T-cell (primary cell): ENCODE results near the gene FAM187B. TPM values are rescaled to one million over a fixed set of nuclear protein-coding genes. Genes with fewer than 3 reads are reported as not detected.

ENCODE experiments used
- ATAC-seq, 4 experiments: fragments of 200-7000 bp in 3 of 4; fragments of 150-1000 bp in 1 of 4; cut with Tn5 transposase; replicated peaks in 1 of 4; 1 replicate in 3 of 4; 2 replicates in 1 of 4; pipeline ENCODE4 v1.10.0; 2021; ENCODE audit warnings: moderate library complexity in 3 of 4, mild to moderate bottlenecking in 2 of 4, moderate number of reproducible peaks in 1 of 4
- CTCF ChIA-PET, 2 donors: fragments of 300-600 bp; sonication (Branson Sonifier 250); formaldehyde crosslinking; loops; one replicate each; lab custom pipeline; 2022; ENCODE audit warnings: antibody characterized with exemption in 2 of 2; lab: Charles Lee
- POLR2A ChIA-PET, 2 donors: fragments of 300-600 bp; sonication (Branson Sonifier 250); formaldehyde crosslinking; loops; one replicate each; lab custom pipeline; 2022; ENCODE audit warnings: antibody characterized with exemption in 2 of 2; lab: Charles Lee
- DNase-seq, 35 experiments: peaks; one replicate each; pipeline versions ENCODE4 v3.0.0 to v3.0.0-alpha.2; 2013 to 2023
- H3K27ac ChIP-seq: one replicate; pipeline ENCODE4 v1.5.1; 2013; ENCODE audit warnings: low read length
- H3K27me3 ChIP-seq, 2 experiments: replicated peaks in 1 of 2; 1 replicate in 1 of 2; 2 replicates in 1 of 2; pipeline versions ENCODE4 v1.6.1 to v1.7.0; 2013; ENCODE audit warnings: low read length in 1 of 2, mixed read lengths in 1 of 2; ENCODE audit not compliant: control insufficient read depth in 2 of 2, insufficient read depth in 2 of 2; ENCODE audit errors: extremely low read depth in 1 of 2
- H3K36me3 ChIP-seq, 2 donors: 1 replicate in 1 of 2; 2 replicates in 1 of 2; pipeline versions ENCODE4 v1.6.1 to v1.7.0; 2013; ENCODE audit warnings: low read length in 1 of 2; ENCODE audit not compliant: control insufficient read depth in 2 of 2, insufficient read depth in 1 of 2; ENCODE audit errors: extremely low read depth in 1 of 2
- H3K4me1 ChIP-seq, 2 experiments: 1 replicate in 1 of 2; 2 replicates in 1 of 2; pipeline versions ENCODE4 v1.6.1 to v1.7.0; 2013; ENCODE audit warnings: low read length in 2 of 2, mixed read lengths in 1 of 2; ENCODE audit not compliant: insufficient read depth in 2 of 2, control insufficient read depth in 1 of 2; ENCODE audit errors: extremely low read depth in 1 of 2
- H3K4me3 ChIP-seq, 2 donors: 1 replicate in 1 of 2; 2 replicates in 1 of 2; pipeline versions ENCODE4 v1.5.1 to v1.7.0; 2013; ENCODE audit warnings: mild to moderate bottlenecking in 2 of 2, low read length in 1 of 2, moderate library complexity in 1 of 2; ENCODE audit not compliant: control insufficient read depth in 1 of 2; ENCODE audit errors: extremely low read depth in 1 of 2
- H3K9me3 ChIP-seq: 2 replicates; pipeline ENCODE4 v1.7.0; 2013
- H3K27ac Mint-ChIP-seq, 2 donors: one replicate each; pipeline ENCODE4 v1.8.0; 2020 to 2021; ENCODE audit warnings: mild to moderate bottlenecking in 2 of 2, mixed read lengths in 2 of 2
- H3K27me3 Mint-ChIP-seq, 2 donors: one replicate each; pipeline ENCODE4 v1.8.0; 2021 to 2022; ENCODE audit warnings: mixed read lengths in 2 of 2
- H3K36me3 Mint-ChIP-seq: one replicate; pipeline ENCODE4 v1.8.0; 2021; ENCODE audit warnings: mixed read lengths
- H3K4me1 Mint-ChIP-seq, 3 donors: one replicate each; pipeline ENCODE4 v1.8.0; 2020 to 2022; ENCODE audit warnings: mixed read lengths in 3 of 3, mild to moderate bottlenecking in 1 of 3
- H3K4me3 Mint-ChIP-seq, 3 donors: one replicate each; pipeline ENCODE4 v1.8.0; 2020 to 2022; ENCODE audit warnings: mild to moderate bottlenecking in 3 of 3, mixed read lengths in 3 of 3, moderate library complexity in 3 of 3
- H3K9me3 Mint-ChIP-seq, 3 donors: one replicate each; pipeline ENCODE4 v1.8.0; 2020 to 2022; ENCODE audit warnings: mixed read lengths in 3 of 3
- WGBS: methylation state at CpG from one replicate; pipeline ENCODE4 v1.1.5; 2013; ENCODE audit warnings: missing lambda C conversion rate; ENCODE audit not compliant: insufficient coverage; 5-methylcytosine and 5-hydroxymethylcytosine counted together
- total RNA-seq, 35 experiments: library from RNA in 6 of 35; stranded (reverse) in 6 of 35; fragments of 120-200 nt in 1 of 35; gene quantifications; one replicate each; pipeline versions ENCODE4 v1.2.1 to v1.2.4 and lab custom pipeline; 2013 to 2026

The FAM187B gene
- total RNA-seq, 5 donors from 2014 or later (not counting 1 experiment from before 2014, with no cell fraction given) = not detected

DNA sequence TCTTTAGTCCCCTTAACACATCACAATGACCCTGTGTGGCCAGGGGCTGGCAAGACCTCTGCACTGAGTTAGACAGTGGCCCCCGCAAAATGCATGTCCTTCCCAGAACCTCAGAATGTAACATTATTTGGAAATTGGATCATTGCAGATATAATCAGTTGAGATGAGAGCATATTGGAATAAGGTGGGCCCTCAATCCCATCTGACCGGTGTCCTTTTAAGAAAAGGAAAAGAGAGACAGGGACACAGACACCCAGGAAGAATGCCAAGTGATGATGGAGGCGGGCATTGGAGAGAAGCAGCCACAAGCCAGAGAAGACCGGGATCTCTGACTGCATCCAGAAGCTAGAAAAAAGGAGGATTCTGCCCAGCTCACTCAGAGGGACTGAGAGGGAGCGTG lies 1.8 kb downstream of the FAM187B start:
- no peak for ATAC-seq
- Mint-ChIP-seq H3K27ac (no peak overlapping the region), H3K4me3 (no peak overlapping the region), H3K9me3 (no peaks in the 10 kb centered on the region), H3K27me3 (no peaks in the 10 kb centered on the region), H3K36me3 (no peaks in the 10 kb centered on the region), H3K4me1 (peaks cover 18 to 31% (median 23%) of the 10 kb centered on the region in 3 donors)
- Histone ChIP-seq H3K36me3 (no peaks in the 10 kb centered on the region), H3K4me3 (no peak overlapping the region), H3K4me1 (peaks cover 0 to 22% of the 10 kb centered on the region in 2 experiments), H3K27ac (no peak overlapping the region), H3K27me3 (peaks cover 0 to 2% of the 10 kb centered on the region in 2 experiments), H3K9me3 (no peaks in the 10 kb centered on the region)
- ChIA-PET CTCF (no interaction called here), POLR2A (no interaction called here)
- WGBS = 93% methylated on average over 5 of the region's 5 CpGs
- DNase-seq = peak in 1 of 35 experiments; percentile 6

- no peaks in the 10 kb centered on the region for H3K9me3 Mint-ChIP-seq
- POLR2A ChIA-PET = interaction anchor here in 1 of 2 donors (0.6 kb wide), 1 partner anchor 8 kb away, joined by 8 read pairs; no protein-coding TSS in a partner anchor
- DNase-seq = peak in 1 of 35 experiments; percentile 1
- no peak overlapping the region for H3K4me3 Mint-ChIP-seq
- H3K4me1 Mint-ChIP-seq = peaks cover 18 to 36% (median 26%) of the 10 kb centered on the region in 3 donors
- no peaks in the 10 kb centered on the region for H3K27me3 Mint-ChIP-seq
- Histone ChIP-seq H3K4me3 (no peak overlapping the region), H3K9me3 (no peaks in the 10 kb centered on the region), H3K4me1 (peaks cover 0 to 22% of the 10 kb centered on the region in 2 experiments), H3K36me3 (no peaks in the 10 kb centered on the region), H3K27me3 (peaks cover 0 to 2% of the 10 kb centered on the region in 2 experiments), H3K27ac (no peak overlapping the region)
- peak overlapping the region in 1 of 2 donors; percentile 39 for H3K27ac Mint-ChIP-seq
- H3K36me3 Mint-ChIP-seq = no peaks in the 10 kb centered on the region
- 87% methylated on average over 5 of the region's 6 CpGs for WGBS
- CTCF ChIA-PET = no interaction called here
- ATAC-seq = no peak
Measured at GRCh38 chr19:35225951-35226350, 2.6 kb downstream of the FAM187B start.

GRCh38 chr19:35224681-35225571 lies 3.6 kb downstream of the FAM187B start:
- Mint-ChIP-seq H3K27me3 (no peaks in the 10 kb centered on the region), H3K4me1 (peaks cover 18 to 43% (median 35%) of the 10 kb centered on the region in 3 donors), H3K27ac (no peak overlapping the region), H3K9me3 (no peaks in the 10 kb centered on the region), H3K36me3 (no peaks in the 10 kb centered on the region), H3K4me3 (no peak overlapping the region)
- no peaks in the 10 kb centered on the region for H3K36me3 ChIP-seq
- CTCF ChIA-PET = no interaction called here
- H3K9me3 ChIP-seq = no peaks in the 10 kb centered on the region
- peaks cover 0 to 2% of the 10 kb centered on the region in 2 experiments for H3K27me3 ChIP-seq
- 89% methylated on average over 32 of the region's 41 CpGs for WGBS
- H3K4me3 ChIP-seq = no peak overlapping the region
- ATAC-seq (no peak), DNase-seq (peak in 1 of 35 experiments; percentile 10)
- POLR2A ChIA-PET = interaction anchor here in 1 of 2 donors (0.5 to 0.6 kb wide), 2 partner anchors 44 to 73 kb away, joined by 3 to 8 read pairs; partner anchors contain the start of gene USF2
- H3K27ac ChIP-seq = no peak overlapping the region
- H3K4me1 ChIP-seq = peaks cover 0 to 30% of the 10 kb centered on the region in 2 experiments

GRCh38 chr19:35223862-35224505 lies 4.6 kb downstream of the FAM187B start:
- no peak overlapping the region for H3K4me3 ChIP-seq
- H3K27ac ChIP-seq = no peak overlapping the region
- no peak overlapping the region for H3K4me3 Mint-ChIP-seq
- ChIA-PET POLR2A (no interaction called here), CTCF (interaction anchor here in 1 of 2 donors (1.7 kb wide), 1 partner anchor 17 kb away, joined by 3 read pairs; no protein-coding TSS in a partner anchor)
- no peaks in the 10 kb centered on the region for H3K27me3 ChIP-seq
- H3K9me3 ChIP-seq = no peaks in the 10 kb centered on the region
- 83% methylated on average over 1 of the region's 4 CpGs for WGBS
- peak overlapping the region; percentile 43 to 48 for H3K27ac Mint-ChIP-seq
- H3K36me3 Mint-ChIP-seq = no peaks in the 10 kb centered on the region
- no peaks in the 10 kb centered on the region for H3K36me3 ChIP-seq
- no peak for ATAC-seq
- peaks cover 18 to 47% (median 39%) of the 10 kb centered on the region in 3 donors for H3K4me1 Mint-ChIP-seq
- no peaks in the 10 kb centered on the region for H3K27me3 Mint-ChIP-seq
- DNase-seq = peak in 1 of 35 experiments; percentile 12
- peaks cover 0 to 33% of the 10 kb centered on the region in 2 experiments for H3K4me1 ChIP-seq
- no peaks in the 10 kb centered on the region for H3K9me3 Mint-ChIP-seq

DNA sequence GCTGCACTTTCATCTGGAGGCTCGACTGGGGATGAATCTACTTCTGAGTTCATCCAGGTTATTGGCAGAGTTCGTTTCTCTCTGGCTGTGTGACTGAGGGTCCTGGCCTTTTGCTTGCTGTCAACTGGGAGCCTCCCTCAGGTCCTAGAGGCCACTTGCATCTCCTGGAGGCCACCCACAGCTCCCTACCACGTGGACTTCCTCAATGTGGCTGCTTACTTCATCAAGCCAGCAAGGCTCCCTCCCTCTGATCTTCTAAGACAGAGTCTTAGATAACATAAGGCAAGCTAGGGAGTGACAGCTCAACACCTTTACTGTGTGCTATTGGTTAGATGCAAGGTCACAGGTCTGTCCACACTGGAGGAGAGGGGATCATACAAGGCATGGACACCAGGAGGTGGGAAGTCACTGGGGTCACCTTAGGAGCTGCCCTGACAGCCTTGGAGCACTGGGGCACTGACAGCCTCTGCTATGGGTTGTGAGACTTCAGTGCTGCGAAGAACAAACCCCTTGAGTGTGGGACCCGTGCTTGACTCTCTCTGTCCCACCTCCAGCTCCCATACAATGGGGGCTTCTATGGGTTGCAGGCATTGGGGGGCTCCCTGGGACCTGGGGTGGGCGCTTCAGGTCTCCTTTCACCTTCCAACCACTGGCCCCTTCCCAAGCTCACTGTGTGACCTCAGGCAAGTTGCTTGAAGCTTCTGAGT lies 5.3 kb downstream of the FAM187B start:
- H3K27ac Mint-ChIP-seq = peak overlapping the region; percentile 48 to 59
- Histone ChIP-seq H3K4me3 (no peak overlapping the region), H3K36me3 (no peaks in the 10 kb centered on the region), H3K27me3 (no peaks in the 10 kb centered on the region), H3K4me1 (peaks cover 0 to 33% of the 10 kb centered on the region in 2 experiments), H3K9me3 (no peaks in the 10 kb centered on the region), H3K27ac (no peak overlapping the region)
- POLR2A ChIA-PET = no interaction called here
- WGBS = 55% methylated on average over 2 of the region's 6 CpGs
- peaks cover 18 to 47% (median 39%) of the 10 kb centered on the region in 3 donors for H3K4me1 Mint-ChIP-seq
- no peaks in the 10 kb centered on the region for H3K27me3 Mint-ChIP-seq
- CTCF ChIA-PET = interaction anchor here (0.8 to 1.7 kb wide), 3 partner anchors 17 to 272 kb away, joined by 3 to 4 read pairs (median 3); no protein-coding TSS in a partner anchor
- H3K9me3 Mint-ChIP-seq = no peaks in the 10 kb centered on the region
- DNase-seq = peak in 1 of 35 experiments; percentile 10
- no peak for ATAC-seq
- no peak overlapping the region for H3K4me3 Mint-ChIP-seq
- no peaks in the 10 kb centered on the region for H3K36me3 Mint-ChIP-seq
